Activated CD4-positive, CD25-positive, alpha-beta regulatory T cell treated with anti-CD3 and anti-CD28 coated beads, Interleukin-2, amount 50 U/mL, for 16 hours (primary cell): ENCODE results near the gene C17orf67.
"Not testable (repeated sequence)": the region's sequence is repeated elsewhere in the genome, so short reads cannot be mapped to it uniquely, and the experiment has no call there.

Source experiments
- DNase-seq: peaks from one replicate; pipeline ENCODE4 v3.0.0-alpha.2; 2020; ENCODE audit warnings: low read depth, low spot score

Gene C17orf67

GRCh38 chr17:56773124-56773523 is 60.6 kb downstream of the C17orf67 start:
- no peak for DNase-seq

DNA sequence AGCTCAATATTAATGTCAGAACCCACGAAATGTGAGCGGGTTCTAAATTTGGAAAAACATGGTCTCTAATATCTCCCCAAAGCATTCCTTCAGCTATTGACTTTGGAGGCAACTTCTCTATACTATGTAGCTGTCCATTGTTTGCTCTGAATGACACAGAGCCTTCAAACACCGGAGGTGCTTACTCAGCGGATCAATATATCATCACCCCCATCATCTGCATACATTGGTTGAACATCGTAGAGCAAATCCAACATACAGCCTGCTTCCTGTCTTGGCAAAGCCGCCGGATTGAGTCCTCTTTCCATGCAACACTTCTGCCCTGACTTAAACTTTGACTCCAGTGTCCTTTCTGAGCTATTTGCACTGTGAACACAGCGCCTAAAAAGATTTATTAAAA is 61.3 kb downstream of the C17orf67 start:
- DNase-seq: no peak

DNA sequence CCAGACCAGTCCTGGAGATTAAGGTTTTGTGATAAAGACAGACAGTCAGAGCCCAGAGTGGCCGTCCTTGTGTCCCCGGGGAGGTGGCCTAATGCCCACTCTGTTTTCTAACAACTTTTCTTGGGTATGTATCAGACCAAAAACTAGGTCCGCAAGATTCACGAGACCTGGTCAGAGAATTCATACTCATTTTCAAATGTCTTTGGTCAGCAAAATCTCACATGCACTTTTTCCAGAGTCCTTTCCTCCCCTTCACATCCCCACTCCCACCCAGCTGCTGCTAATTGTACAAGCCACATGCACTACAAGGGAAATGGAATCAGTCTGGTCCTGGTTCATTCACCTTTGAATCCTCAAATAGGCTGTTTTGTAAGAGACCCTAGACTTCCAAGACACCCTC is 61.7 kb downstream of the C17orf67 start:
- DNase-seq: no peak

DNA sequence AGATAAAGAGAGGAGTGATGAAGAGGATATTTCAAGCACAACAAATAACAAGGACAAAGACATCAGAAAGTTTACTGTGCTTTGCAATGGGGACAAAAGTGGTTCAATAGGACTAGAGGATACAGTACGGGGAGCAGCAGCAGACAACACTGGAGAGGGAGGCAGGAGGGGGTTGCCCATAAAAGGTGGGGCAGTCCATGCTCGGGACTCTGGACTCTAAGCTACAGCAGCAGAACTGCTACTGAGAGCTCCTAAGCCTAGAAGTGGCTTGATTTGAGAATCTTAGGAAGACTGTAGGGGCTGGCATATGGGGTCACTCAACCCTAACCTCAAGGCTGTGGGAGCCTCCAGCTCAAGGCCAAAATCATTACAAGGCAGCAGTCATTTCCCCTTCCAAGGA is 62.2 kb downstream of the C17orf67 start:
- no peak for DNase-seq

DNA sequence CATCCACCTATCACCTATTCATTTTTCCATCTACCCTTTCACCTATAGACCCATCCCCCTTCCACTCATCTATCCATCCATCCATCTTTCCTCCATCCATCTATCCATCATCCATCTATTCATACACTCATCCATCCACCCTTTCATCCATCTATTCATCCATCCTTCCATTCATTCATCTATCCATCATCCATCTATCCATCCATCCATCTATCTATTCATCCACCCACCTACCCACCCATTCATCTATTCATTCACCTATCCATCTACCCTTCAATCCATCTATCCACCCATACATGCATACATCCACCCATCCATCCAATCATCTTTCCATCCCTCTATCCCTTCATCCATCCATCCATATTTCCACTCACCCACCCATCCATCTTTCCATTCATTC is 63.3 kb downstream of the C17orf67 start:
- DNase-seq: no peak

DNA sequence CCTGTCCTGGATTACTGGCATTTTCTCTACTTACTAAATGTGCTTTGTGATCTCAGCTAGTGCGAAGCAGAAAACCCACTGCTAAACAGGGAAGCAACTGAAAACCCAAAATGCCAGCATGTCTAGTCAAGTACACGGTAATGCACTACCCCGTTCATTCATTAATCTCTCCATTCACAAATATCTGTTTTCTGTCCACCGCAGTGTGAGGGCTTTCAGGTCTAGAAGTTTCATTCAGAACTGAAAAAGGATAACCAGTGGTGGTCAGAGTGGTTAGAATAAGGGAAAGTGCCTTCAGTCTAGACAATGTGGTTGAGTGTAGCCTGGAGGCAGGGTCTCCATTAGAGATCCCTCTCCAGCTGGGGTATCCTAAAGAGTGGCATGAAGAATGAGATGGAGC is 68.3 kb downstream of the C17orf67 start:
- DNase-seq: no peak

- DNase-seq: no peak
Measured at GRCh38 chr17:56762988-56763387, 70.7 kb downstream of the C17orf67 start.

GRCh38 chr17:56762144-56762543 is 71.6 kb downstream of the C17orf67 start:
- DNase-seq: no peak

- no peak for DNase-seq
Measured at GRCh38 chr17:56761387-56761786, 72.3 kb downstream of the C17orf67 start.

DNA sequence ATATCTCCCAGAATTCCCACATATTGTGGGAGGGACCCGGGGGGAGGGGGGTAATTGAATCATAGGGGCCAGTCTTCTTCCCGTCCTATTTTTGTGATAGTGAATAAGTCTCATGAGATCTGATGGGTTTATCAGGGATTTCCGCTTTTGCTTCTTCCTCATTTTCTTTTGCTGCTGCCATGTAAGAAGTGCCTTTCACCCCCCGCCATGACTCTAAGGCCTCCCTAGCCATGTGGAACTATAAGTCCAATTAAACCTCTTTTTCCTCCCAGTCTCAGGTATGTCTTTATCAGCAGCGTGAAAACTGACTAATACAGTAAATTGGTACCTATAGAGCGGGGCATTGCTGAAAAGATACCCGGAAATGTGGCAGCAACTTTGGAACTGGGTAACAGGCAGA is 76.1 kb downstream of the C17orf67 start:
- not testable (repeated sequence) for DNase-seq

DNA sequence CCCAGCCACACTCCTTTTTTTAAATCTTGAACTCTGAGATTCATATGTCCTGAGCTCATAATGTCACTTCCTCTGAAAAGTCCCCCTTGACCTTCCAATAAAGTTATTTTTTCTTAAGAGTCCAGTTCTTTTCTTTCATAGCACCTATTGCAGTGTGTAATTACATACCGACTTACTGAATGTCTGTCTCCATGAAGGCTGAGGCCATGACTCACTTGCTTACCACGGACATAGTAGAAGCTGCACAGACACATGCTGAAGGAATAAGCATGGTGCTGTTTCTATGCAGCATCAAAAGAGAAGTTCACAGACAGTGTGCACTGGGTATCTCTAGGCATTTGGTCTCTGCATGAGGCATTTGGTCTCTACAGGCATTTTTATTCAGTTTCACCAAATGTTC is 77.2 kb downstream of the C17orf67 start:
- DNase-seq: no peak

GRCh38 chr17:56755310-56755709 is 78.4 kb downstream of the C17orf67 start:
- DNase-seq: no peak

- DNase-seq: no peak
Measured at GRCh38 chr17:56754523-56755208, 79.1 kb downstream of the C17orf67 start.

DNA sequence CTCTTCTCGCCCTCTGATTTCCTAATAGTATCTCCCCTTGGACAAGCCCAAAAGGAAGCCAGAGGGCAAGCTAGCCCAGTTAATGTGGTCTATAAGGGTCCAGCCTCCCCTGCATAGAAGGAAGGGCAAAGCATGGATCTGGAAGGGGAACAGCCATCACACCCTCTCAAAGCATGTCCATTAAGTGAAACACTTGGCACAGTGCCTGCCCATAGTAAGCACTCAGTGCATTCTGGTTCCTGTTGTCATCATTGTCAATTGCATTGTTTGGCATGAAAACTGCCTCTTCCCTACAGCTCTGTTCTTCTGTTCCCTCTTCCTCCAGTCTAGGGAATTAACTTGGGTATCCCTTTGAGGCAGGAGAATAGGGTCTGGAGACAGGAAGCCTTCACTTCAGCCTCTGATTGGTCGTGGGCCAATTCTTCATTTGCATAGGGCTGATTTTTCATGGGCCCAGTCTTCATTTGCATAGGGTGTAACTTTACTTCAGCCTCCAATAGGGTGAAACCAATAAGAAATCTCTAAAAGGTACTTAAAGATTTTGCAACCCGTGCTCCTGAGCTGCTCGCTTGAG is 81.4 kb downstream of the C17orf67 start:
- no peak for DNase-seq

DNA sequence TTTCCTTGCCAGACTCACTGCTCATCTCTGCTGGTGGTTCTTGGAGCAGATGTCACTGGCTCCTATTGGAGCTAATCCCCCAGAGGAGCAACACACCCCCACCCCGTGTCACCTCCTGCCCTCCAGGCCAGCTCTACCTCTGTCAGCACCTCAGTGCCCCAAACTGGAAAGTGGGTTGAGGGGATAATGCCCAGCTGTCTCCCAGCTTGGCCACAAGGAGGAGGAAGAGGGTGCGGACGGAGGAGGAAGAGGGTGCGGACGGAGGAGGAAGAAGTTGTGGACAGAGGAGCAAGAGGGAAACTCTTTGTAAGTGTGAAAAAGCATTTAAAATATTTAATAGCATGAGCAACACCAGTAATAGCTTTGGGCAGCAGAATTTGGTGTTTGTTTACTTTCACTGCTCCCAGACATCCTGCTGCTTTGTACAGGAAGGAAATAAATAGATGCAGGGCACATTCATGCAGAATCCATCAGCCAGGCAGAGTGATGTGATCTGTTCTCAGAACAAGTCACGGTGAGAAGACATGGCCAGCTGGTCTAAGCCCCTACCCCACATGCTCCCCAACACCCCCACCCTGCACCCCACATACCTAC is 82.5 kb downstream of the C17orf67 start:
- no peak for DNase-seq

DNA sequence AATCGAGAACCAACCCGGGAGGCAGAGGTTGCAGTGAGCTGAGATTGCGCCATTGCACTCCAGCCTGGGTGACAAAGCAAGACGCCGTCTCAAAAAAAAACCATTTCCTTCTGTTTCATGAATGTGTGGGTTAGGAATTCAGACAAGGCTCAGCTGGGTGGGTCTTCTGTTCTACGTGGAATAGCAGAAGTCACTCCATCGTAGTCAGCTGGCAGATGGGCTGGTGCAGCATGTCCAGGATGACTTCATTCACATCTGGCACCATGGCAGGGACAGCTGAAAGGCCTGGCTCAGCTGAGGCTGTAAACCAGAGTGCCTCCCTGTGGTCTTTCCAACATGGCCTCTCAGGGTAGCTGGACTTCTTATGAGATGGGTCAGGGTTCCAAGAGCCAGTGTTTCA is 89.0 kb downstream of the C17orf67 start:
- no peak for DNase-seq

DNA sequence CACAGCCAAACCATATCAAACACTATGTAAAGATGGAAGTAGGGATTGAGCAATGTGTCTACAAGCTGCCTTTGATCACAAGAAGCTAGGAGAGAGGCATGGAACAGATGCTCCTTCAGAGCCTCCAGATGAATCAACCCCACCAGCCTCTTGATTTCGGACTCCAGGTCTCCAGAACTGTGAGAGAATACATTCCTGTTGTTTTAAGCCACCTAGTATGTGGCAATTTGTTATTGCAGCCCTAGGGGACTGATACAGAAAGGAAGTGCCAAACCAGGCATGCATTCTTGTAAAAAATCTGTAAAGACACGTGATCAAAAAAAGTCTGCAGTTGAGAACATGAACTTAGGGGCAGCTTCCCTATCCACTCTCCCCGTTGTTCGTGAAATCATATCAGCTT is 91.1 kb downstream of the C17orf67 start:
- no peak for DNase-seq
